HG03025 (cell line): Measurements from ENCODE around the gene GUCY1A2.
"Not testable (repeated sequence)": the region's sequence is repeated elsewhere in the genome, so short reads cannot be mapped to it uniquely, and the experiment has no call there.

ENCODE experiments used
- ATAC-seq: cut with Tn5 transposase; IDR thresholded peaks from one replicate; pipeline ENCODE4 v1.9.1; 2021; ENCODE audit warnings: mild to moderate bottlenecking, moderate library complexity; ENCODE audit not compliant: unreplicated experiment, low FRiP score

GUCY1A2 gene

GRCh38 chr11:106950067-106950491 is 68.2 kb downstream of the GUCY1A2 start:
- no peak for ATAC-seq

- no peak for ATAC-seq
Measured at GRCh38 chr11:106943089-106943488, 75.2 kb downstream of the GUCY1A2 start.

GRCh38 chr11:106939157-106939556 is 79.1 kb downstream of the GUCY1A2 start:
- ATAC-seq = no peak

- no peak for ATAC-seq
Measured at GRCh38 chr11:106937111-106937510, 81.2 kb downstream of the GUCY1A2 start.

GRCh38 chr11:106925245-106925644 is 93.0 kb downstream of the GUCY1A2 start:
- ATAC-seq = no peak

GRCh38 chr11:106920899-106921509 is 97.3 kb downstream of the GUCY1A2 start:
- ATAC-seq = no peak

- ATAC-seq = peak; percentile 70
Measured at GRCh38 chr11:106917973-106918372, 100.3 kb downstream of the GUCY1A2 start.

- no peak for ATAC-seq
Measured at GRCh38 chr11:106914409-106914808, 103.9 kb downstream of the GUCY1A2 start.

- ATAC-seq = no peak
Measured at GRCh38 chr11:106913141-106913540, 105.1 kb downstream of the GUCY1A2 start.

GRCh38 chr11:106904826-106905225 is 113.5 kb downstream of the GUCY1A2 start:
- ATAC-seq = no peak

- no peak for ATAC-seq
Measured at GRCh38 chr11:106889718-106890117, 128.6 kb downstream of the GUCY1A2 start.

GRCh38 chr11:106888386-106888785 is 129.9 kb downstream of the GUCY1A2 start:
- no peak for ATAC-seq

- not testable (repeated sequence) for ATAC-seq
Measured at GRCh38 chr11:106883693-106884092, 134.6 kb downstream of the GUCY1A2 start.

GRCh38 chr11:106879832-106880546 is 138.3 kb downstream of the GUCY1A2 start:
- no peak for ATAC-seq

- ATAC-seq = no peak
Measured at GRCh38 chr11:106879029-106879428, 139.2 kb downstream of the GUCY1A2 start.

GRCh38 chr11:106875013-106875412 is 143.3 kb downstream of the GUCY1A2 start:
- ATAC-seq = no peak

GRCh38 chr11:106872246-106872645 is 146.0 kb downstream of the GUCY1A2 start:
- no peak for ATAC-seq

GRCh38 chr11:106858200-106858599 is 160.1 kb downstream of the GUCY1A2 start:
- no peak for ATAC-seq

- no peak for ATAC-seq
Measured at GRCh38 chr11:106856566-106856965, 161.7 kb downstream of the GUCY1A2 start.

- ATAC-seq = no peak
Measured at GRCh38 chr11:106854429-106854828, 163.8 kb downstream of the GUCY1A2 start.

GRCh38 chr11:106853850-106854401 is 164.3 kb downstream of the GUCY1A2 start:
- ATAC-seq = no peak

GRCh38 chr11:106852779-106853178 is 165.5 kb downstream of the GUCY1A2 start:
- ATAC-seq = no peak
